ENCODE results near the gene RRP9.

The RRP9 gene

DNA sequence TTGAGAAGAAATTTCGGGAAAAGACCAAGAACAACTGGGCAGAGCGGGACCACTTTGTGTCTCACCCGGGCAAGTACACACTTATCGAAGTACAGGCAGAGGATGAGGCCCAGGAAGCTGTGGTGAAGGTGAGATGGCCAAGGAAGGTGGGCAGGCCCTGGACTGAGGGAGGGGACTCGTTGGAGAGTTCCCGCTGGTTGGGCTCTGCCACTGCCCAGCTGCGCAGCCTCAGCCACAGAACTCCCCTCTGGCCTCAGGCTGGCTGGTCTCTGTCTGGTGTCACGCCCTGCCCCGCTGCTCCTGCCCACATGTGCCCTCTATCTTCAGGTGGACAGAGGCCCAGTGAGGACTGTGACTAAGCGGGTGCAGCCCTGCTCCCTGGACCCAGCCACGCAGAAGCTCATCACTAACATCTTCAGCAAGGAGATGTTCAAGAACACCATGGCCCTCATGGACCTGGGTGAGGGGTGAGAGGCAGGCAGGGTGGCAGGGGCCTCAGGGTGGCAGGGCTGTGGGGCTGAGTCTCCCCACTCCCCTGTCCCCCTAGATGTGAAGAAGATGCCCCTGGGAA is 2.8 kb upstream of the RRP9 start:
- no peak for TF ChIP-seq ZNF274 (IDR thresholded peaks at IDR 0.05; ENCODE audit: low read depth, low read length)
- no peak overlapping the region for H3K4me3 ChIP-seq (ENCODE audit: low read length)

DNA sequence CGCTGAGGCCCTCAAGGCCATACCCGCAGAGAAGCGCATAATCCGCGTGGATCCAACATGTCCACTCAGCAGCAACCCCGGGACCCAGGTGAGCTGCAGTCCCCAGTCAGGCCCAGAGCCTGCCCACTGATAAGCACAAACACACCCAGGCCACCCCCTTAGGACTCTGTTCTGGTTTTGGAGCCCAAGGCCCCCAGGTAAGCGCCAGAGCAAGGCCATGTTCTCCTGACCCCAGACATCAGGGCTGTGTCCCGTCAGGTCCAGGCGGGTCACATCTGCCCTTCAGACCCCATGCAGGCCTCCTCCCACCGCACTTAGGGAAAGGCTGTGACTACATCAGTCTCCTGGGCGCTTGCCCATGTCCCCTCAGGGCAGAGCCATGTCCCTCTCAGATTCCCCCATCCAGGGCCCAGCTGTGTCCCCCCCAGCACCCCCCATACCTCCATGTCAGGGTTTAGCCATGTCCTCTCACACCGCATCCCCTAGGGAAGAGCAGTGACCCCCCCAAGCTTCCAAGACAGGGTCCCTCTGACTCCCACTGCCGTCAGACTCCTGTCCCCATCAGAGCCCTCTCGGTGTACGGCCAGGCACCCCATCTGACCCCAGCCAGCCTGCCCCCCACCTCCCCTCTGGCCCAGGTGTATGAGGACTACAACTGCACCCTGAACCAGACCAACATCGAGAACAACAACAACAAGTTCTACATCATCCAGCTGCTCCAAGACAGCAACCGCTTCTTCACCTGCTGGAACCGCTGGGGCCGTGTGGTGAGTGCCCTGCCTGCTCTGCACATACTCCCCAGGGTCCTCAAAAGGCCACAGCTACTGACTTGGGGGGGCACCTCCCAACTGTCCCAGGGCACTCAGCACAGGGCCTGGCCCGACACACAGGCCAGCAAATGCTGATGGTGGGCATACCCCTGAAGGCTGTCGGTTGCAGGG is 2.0 kb upstream of the RRP9 start:
- no peak overlapping the region for H3K4me3 ChIP-seq (ENCODE audit: low read length)
- no peak for TF ChIP-seq ZNF274 (IDR thresholded peaks at IDR 0.05; ENCODE audit: low read depth, low read length)

DNA sequence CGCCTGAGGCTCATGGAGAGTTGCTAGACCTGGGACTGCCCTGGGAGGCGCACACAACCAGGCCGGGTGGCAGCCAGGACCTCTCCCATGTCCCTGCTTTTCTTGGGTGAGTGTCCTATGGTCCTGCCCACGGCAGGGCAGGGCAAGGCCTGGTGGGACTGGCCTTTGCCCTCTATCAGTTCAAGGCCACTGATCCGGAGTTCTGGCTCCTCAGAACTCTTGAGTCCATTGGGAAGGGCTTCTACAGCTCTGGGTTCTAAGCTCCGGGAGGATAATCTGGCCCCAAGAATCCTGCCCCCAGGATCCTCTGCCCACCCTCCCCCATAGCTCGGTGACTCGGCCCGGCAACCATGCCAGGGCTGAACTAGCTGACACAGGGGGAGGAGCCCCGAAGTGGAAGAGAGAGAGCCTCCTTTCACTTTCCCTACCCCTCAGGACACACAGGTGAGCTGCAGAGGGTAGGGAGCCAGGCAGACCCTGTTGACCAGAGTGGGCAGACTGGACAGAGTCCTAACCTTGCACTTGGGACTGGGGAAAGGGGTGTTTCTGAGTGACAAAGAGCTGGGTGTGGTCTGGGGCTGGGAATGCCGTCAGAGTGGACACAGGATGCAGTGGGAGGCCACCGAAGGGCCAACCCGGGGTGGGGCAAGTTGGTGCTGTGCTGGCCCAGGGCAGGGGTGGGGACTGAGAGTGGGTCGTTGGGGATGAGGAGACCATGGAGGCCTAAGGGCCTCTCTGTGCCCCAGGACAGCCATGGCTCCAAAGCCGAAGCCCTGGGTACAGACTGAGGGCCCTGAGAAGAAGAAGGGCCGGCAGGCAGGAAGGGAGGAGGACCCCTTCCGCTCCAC is 1.1 kb upstream of the RRP9 start:
- peak overlapping the region; percentile 65; the same call in 1 of the 2 replicates for H3K4me3 ChIP-seq (ENCODE audit: low read length)
- no peak for TF ChIP-seq ZNF274 (IDR thresholded peaks at IDR 0.05; ENCODE audit: low read depth, low read length)

DNA sequence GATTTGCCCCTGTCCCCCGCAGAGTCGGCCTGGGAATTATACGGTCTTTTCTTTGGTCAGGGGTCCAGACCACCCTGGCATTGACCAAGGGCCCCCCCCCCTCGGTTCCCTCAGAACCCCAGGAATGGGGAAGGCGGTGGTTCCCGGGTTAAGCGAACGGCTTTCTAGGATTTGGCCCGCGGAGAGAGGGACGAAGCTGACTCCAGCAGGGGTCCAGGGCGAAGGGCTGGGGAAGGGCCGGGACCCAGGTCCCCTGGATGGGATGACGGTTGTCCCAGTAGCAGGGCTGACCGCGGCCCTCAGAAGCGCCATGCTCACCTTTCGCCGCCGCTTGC is 274 bp downstream of the RRP9 start:
- TF ChIP-seq ZNF274 (IDR thresholded peaks at IDR 0.05; ENCODE audit: low read depth, low read length): no peak

DNA sequence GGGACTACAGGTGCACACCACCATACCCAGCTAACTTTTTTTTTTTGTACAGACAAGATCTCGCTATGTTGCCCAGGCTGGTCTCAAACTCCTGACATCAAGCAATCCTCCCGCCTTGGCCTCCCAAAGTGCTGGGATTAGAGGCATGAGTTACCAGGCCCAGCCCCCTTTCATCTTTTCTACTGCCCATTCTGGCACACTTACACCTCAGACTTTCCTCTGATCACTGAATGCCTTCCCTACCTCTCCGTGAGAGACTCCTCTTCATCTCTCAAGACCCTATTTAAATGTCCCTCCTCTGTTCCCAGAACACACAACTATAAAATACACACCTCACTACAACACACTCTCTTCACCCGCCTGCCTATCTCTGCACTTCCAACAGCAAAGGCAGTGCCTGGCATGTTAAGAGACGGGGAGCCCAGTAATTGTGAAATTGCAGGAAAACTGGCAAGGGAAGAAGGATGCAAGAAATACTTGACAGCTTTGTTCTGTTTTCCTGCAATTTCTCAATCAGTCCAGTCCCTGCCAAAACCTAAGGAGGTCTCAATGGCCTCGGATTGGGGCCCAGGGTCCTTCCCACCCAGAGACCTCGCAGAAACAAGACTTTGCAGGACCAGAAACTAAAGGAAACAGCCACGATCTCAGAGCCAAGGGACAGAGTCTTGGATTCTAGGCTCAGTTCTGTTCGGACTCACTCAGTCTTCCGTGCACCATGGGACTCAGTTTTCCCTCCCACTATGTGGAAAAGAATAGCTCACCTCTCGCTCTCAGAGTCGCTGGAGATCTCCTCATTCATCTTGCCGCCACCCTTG is 849 bp downstream of the RRP9 start:
- H3K4me3 ChIP-seq (ENCODE audit: low read length): peak overlapping the region; percentile 73
- no peak for TF ChIP-seq ZNF274 (IDR thresholded peaks at IDR 0.05; ENCODE audit: low read depth, low read length)

More for the DNA sequence above, 274 bp downstream of the RRP9 start:
- peak overlapping the region; percentile 73 for H3K4me3 ChIP-seq (ENCODE audit: low read length)

DNA sequence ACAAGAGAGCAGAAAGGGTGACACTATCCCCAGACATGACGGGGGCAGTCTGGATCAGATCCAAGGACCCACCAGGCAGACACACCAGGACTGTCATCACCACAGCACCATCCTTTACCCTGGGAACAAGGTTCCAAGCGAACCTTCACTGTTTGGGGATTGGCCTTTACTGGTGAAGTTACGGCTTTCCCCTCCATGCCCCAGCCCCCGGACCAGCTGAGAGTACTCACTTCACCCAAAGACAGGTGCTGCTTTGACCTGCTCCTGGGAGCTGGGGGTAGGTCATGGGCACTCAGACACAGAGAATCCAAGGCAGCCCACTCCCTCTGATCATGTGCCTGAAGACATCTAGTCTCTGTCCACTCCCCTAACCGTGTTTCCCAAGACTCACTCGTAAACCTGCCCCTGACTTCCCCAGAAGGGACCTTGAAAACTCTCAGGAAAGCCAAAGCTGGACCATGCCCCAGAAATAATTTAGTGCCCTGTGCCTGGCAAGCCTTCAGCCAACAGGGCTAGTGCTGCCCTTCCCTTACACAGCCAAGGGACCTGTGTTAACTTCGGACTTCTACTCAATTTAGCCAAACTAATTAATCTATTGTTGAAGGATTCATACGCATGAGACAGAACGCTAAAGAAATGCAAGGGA is 2.8 kb downstream of the RRP9 start:
- H3K4me3 ChIP-seq (ENCODE audit: low read length): no peak overlapping the region
- no peak for TF ChIP-seq ZNF274 (IDR thresholded peaks at IDR 0.05; ENCODE audit: low read depth, low read length)

DNA sequence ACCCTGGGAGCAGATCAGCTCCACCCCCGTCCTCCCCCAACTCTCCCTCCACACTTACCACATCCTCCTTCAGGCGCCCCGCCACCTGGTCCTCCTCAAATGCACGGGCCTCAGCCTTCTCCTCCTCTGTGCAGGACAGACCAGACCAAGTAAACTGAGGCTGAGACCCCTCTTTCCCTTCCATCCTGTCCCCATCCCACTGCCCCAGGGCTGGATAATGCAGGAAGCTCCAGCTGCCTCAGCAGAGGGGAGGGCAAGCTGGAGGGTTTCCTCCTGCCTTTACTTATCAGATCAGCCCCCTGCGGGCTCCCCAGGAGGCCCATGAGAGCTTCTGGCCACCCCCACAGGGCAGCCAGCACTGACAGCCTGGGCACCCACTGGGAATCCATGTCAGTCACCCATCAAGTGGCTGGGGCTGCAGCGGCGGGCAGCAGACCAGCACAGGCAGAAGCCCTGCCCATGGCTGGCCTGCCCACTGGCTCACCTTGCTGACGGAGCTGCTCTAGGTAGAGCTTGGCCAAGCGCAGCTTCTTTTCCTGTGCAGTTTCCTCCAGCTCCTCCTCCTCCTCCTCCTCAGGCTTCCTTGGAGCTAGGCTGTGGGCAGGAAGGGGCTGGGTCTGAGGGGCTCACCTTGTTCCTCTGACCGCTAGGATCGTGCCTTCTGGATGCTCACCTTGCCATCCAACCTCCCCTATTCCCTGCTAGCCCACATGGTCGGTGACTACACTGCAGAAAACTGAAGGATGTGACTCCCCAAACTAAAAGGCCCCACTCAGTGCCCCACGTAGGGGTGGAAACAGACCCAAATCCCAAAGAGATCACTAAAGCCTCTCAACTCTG is 3.9 kb downstream of the RRP9 start:
- H3K4me3 ChIP-seq (ENCODE audit: low read length): no peak overlapping the region
- TF ChIP-seq ZNF274 (IDR thresholded peaks at IDR 0.05; ENCODE audit: low read depth, low read length): no peak

DNA sequence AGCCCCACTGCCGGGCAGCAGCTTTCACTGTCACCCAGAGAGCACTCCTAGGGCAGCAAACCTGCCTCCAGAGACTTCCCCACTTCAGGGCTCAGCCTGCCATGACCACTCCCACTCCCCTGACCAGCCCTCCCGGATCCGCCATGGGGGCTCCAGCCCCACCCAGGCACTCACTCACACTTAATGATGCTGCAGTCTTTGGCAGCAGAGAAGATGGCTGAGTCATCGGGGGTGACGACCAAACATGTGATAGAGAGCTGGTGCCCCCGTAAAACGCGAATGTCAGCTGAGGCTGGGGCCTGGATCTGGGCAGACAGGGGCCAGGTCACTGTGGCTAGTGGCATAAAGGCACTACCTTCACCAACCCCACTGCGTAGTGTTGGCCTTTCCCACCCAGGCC is 4.7 kb downstream of the RRP9 start:
- no peak overlapping the region for H3K4me3 ChIP-seq (ENCODE audit: low read length)
- TF ChIP-seq ZNF274 (IDR thresholded peaks at IDR 0.05; ENCODE audit: low read depth, low read length): no peak

DNA sequence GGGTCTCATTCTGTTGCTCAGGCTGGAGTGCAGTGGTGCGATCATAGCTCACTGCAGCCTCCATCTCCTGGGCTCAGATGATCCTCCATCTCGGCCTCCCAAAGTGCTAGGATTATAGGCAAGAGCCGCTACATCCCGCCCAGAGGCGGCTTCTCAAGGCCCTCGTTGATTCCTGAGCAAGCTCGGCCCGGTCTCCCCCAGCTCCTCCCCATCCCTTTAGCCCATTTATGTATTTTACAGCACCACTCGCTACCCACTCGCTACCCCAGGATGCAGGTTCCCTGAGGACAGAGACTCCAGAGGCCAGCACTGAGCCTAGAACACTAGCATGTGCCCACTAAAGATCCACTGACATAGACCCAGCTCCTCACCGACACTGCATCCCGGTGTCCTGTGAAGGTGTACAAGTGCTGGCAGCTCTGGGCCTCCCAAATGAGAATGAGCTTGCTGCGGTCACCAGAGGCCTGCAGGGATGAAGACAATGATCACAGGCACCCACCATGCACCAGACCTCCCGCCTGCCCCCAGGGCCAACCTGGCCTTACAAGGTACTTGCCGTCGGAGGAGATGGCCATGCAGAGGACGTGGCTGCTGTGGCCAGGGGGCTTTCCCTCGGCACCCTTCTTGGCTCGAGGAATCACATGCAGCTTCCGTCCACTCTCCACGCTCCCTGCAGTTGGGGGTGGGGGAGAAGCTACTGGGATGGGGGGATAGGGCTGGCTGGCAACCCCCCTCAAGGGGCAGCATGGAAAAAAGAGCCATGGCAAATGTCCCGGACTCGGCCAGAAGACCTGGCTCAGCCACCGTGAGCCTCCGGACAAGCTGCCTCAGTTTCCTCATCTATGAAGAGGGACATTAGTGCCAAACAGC is 5.6 kb downstream of the RRP9 start:
- no peak for TF ChIP-seq ZNF274 (IDR thresholded peaks at IDR 0.05; ENCODE audit: low read depth, low read length)
- no peak overlapping the region for H3K4me3 ChIP-seq (ENCODE audit: low read length)

DNA sequence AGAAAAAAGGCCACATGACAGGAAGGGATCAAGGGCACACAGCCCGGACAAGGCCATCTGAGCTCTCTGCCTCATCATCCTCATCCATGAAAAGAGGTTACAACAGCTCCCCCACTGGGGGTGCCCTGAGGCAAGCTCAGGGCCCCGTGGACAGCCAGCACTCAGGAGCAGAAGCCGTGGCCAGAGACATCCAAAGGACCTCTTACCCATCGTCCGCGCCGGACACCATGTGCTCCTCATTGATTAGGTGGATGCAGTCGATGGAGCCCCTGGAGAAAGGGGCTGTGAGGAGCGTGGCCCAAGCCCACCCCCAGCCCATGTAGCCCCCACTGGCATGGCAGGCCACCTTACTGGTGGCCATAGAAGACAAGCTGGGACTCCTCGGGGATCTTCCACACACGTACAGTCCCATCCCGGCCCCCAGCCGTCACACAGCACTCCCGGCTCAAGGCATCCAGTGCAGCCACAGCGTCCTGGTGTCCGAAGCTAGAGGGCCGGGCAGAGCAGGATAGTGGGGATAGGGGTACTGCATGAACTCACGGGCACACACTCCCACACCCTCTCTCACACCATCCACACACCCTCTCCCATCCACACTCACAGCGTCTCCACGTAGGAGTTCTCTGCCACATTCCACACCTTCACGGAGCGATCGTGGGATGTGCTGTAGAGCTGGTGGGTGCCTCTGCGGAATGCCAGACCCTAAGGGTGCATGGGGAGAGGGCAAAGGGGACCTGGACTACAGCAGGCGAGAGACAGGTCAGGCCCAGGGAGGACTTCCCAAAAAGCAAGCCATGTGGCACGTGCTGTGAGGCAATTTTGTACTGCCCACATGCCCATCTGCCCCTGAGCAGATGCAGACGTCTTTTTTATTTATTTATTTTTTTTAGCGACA is 6.5 kb downstream of the RRP9 start:
- no peak for TF ChIP-seq ZNF274 (IDR thresholded peaks at IDR 0.05; ENCODE audit: low read depth, low read length)
- H3K4me3 ChIP-seq (ENCODE audit: low read length): no peak overlapping the region
